ENCODE data around the gene ZFPM1. TPM values are rescaled to one million over a fixed set of nuclear protein-coding genes. Genes with fewer than 3 reads are reported as not detected.

The ZFPM1 gene
- total and polyA plus RNA-seq, 2 of the 8 experiments (the other 6 are each of a cell fraction or from before 2014, with no cell fraction given), result 0.74 to 4.8 TPM

DNA sequence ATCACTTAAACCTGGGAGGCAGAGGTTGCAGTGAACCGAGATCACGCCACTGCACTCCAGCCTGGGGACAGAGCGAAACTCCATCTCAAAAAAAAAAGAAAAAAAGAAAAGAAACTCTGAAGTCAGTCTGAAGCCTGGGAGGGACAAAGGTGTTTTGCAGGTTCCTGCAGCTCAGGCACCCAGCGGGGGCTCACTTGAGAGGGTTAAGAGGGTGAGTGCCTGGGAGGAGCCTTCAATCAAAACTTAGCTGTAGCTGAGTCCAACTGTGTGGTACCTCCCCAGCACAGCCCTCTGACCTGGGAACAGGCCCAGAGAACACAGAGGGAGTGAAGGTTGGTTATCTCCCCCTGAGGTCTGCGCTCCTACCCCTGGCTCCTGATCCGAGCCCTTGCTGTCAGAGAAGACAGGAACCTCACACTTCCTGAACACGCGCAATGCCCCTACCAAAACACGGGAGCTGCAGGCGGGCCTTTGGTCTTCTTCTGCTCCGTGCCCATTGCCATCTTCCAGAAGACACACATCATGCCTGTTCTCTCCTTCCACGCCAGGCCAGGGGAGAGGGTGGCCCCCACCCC lies 96.7 kb downstream of the ZFPM1 start:
- Histone ChIP-seq H3K23ac (ENCODE audit: insufficient read length) (no peak overlapping the region), H3K18ac (ENCODE audit: extremely low read depth, low read length) (peak overlapping the region; percentile 32; the same call in 1 of the 2 replicates), H3K79me1 (ENCODE audit: low read depth, low read length) (no peaks in the 10 kb centered on the region), H4K5ac (ENCODE audit: insufficient read length, low read depth, low read length) (no peak overlapping the region), H3K4me3 (ENCODE audit: extremely low read depth in 1 of 4, insufficient read depth in 2 of 4, low read depth in 3 of 4, low read length in 4 of 4) (no peak overlapping the region), H2AFZ (ENCODE audit: low read length) (no peak overlapping the region), H2BK5ac (ENCODE audit: low read depth, low read length) (no peak overlapping the region), H4K8ac (ENCODE audit: extremely low read depth, insufficient read depth, low read length) (no peak overlapping the region; the same call in 1 of the 2 replicates), H3K9me3 (ENCODE audit: insufficient read depth in 2 of 2, low read depth in 1 of 2, low read length in 1 of 2) (peaks cover 0 to 2% of the 10 kb centered on the region in 2 experiments; a peak in 1 of 4 replicates), H2BK20ac (ENCODE audit: low read length) (no peak overlapping the region), H3K4me2 (ENCODE audit: insufficient read depth in 1 of 2, low read depth in 2 of 2, low read length in 2 of 2) (no peak overlapping the region), H4K20me1 (replicated peaks in 1 of 2; ENCODE audit: control insufficient read depth in 1 of 2, insufficient read depth in 2 of 2, low read length in 2 of 2) (no peaks in the 10 kb centered on the region), H2AK5ac (ENCODE audit: low read depth, low read length) (no peak overlapping the region), H3K27ac (ENCODE audit: low read depth, low read length) (no peak overlapping the region), H2BK120ac (replicated peaks; ENCODE audit: low read depth, low read length) (no peak overlapping the region), H3K23me2 (ENCODE audit: low read depth, low read length) (no peaks in the 10 kb centered on the region), H3K4ac (replicated peaks; ENCODE audit: insufficient read length, low read depth, low read length) (no peak overlapping the region), H4K91ac (replicated peaks; ENCODE audit: insufficient read length, low read length) (no peak overlapping the region), H3K14ac (ENCODE audit: insufficient read length) (no peak overlapping the region), H3K36me3 (ENCODE audit: control insufficient read depth in 2 of 4, insufficient read depth in 4 of 4, low read length in 3 of 4) (no peaks in the 10 kb centered on the region), H3K27me3 (replicated peaks in 1 of 4; ENCODE audit: control insufficient read depth in 3 of 4, extremely low read depth in 1 of 4, insufficient read depth in 3 of 4, low read length in 3 of 4) (peaks cover 12 to 31% (median 25%) of the 10 kb centered on the region in 4 experiments), H3K9ac (replicated peaks in 1 of 4; ENCODE audit: extremely low read depth in 1 of 4, low read depth in 3 of 4, low read length in 3 of 4) (no peak overlapping the region), H2BK15ac (ENCODE audit: low read length) (no peak overlapping the region), H3K56ac (replicated peaks; ENCODE audit: insufficient read length, low read depth, low read length) (no peak overlapping the region), H3K4me1 (replicated peaks in 1 of 4; ENCODE audit: control insufficient read depth in 3 of 4, insufficient read depth in 4 of 4, low read length in 3 of 4) (peaks cover 0 to 8% (median 0%) of the 10 kb centered on the region in 4 experiments; a peak in 1 of 7 replicates), H3K79me2 (ENCODE audit: control insufficient read depth in 1 of 2, insufficient read depth in 2 of 2, low read length in 2 of 2) (no peaks in the 10 kb centered on the region), H2BK12ac (ENCODE audit: low read depth, low read length) (no peak overlapping the region)
- no peak for DNase-seq (ENCODE audit: low read depth in 1 of 2, low spot score in 2 of 2)
- ChIA-PET POLR2A (ENCODE audit: partially characterized antibody) (interaction anchor here (1.2 to 2.0 kb wide), 3 partner anchors 14 to 18 kb away, joined by 3 to 8 read pairs (median 5); no protein-coding TSS in a partner anchor), CTCF (ENCODE audit: partially characterized antibody) (interaction anchor here (0.6 to 4.6 kb wide), 9 partner anchors 9 to 865 kb away, joined by 3 to 24 read pairs (median 3); no protein-coding TSS in a partner anchor)
- FAIRE-seq, result no peak
- TF ChIP-seq, protein P1, sequence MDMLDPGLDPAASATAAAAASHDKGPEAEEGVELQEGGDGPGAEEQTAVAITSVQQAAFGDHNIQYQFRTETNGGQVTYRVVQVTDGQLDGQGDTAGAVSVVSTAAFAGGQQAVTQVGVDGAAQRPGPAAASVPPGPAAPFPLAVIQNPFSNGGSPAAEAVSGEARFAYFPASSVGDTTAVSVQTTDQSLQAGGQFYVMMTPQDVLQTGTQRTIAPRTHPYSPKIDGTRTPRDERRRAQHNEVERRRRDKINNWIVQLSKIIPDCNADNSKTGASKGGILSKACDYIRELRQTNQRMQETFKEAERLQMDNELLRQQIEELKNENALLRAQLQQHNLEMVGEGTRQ (IDR thresholded peaks at IDR 0.05; ENCODE audit: low read length), result no peak
- TF ChIP-seq KDM5A (IDR thresholded peaks at IDR 0.05; ENCODE audit: low read length) (no peak), SP1 (IDR thresholded peaks at IDR 0.05; ENCODE audit: low read depth, low read length) (no peak), CBX5 (IDR thresholded peaks at IDR 0.05; ENCODE audit: low read depth, low read length) (no peak), BCL11A (IDR thresholded peaks at IDR 0.05; ENCODE audit: low read depth in 2 of 2, low read length in 2 of 2) (no peak), BACH1 (IDR thresholded peaks at IDR 0.05; ENCODE audit: low read length) (no peak), CHD2 (IDR thresholded peaks at IDR 0.05; ENCODE audit: low read length) (no peak), PHF8 (conservative IDR thresholded peaks at IDR 0.05; ENCODE audit: low read depth, low read length) (no peak)
- WGBS, 2 experiments (ENCODE audit: extremely low coverage in 1 of 2, insufficient coverage in 1 of 2, insufficient read length in 1 of 2, insufficient replicate concordance in 2 of 2, low coverage in 1 of 2, low lambda C conversion rate in 2 of 2, missing lambda C conversion rate in 1 of 2), result 64% methylated on average over 10 of the region's 12 CpGs; no CpG with 5 or more reads in 1 of the 2 experiments
